Measurements from ENCODE around the gene RHOH.
"Not testable (repeated sequence)": the region's sequence is repeated elsewhere in the genome, so short reads cannot be mapped to it uniquely, and the experiment has no call there.

Gene RHOH, protein sequence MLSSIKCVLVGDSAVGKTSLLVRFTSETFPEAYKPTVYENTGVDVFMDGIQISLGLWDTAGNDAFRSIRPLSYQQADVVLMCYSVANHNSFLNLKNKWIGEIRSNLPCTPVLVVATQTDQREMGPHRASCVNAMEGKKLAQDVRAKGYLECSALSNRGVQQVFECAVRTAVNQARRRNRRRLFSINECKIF

DNA sequence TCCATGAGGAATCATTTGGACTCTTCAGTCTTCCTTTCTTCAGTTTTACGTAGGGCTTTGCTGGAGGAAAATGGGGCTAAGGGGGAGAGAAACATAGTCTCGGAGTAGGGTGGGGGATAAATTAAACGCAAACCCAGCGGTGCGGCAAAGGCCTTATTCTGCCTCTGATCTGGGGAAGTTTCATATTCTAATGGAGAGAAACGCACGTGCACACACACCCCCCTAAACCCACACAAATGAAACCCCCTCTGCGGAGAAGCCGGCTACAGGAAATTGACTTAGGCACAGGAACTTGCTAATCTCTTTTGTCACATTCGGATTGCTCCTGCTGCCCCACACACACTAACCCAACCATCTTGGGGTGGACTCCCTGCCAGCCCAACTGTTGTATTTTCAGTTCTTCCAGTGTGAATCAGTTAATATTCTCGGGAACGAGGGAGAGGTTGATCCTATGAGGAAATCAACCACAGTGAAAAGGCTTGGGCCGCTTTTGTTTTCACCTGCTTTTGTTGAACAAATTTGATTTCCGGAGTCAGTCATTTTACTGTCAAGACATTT, at the start of gene RHOH:
Gene RHOH, plus strand, starts transcription at position 308 of the 558 bp plus-strand sequence. CDS start 46,356 bp downstream, outside the sequence.
- DNase-seq: no peak

DNA sequence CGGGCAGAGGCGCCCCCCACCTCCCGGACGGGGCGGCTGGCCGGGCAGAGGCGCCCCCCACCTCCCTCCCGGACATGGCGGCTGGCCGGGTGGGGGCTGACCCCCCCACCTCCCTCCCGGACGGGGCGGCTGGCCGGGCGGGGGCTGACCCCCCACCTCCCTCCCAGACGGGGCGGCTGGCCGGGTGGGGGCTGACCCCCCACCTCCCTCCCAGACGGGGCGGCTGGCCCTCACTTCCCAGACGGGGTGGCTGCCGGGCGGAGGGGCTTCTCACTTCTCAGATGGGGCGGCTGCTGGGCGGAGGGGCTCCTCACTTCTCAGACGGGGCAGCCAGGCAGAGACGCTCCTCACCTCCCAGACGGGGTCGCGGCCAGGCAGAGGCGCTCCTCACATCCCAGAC, 49.3 kb upstream of the RHOH start:
- not testable (repeated sequence) for DNase-seq

DNA sequence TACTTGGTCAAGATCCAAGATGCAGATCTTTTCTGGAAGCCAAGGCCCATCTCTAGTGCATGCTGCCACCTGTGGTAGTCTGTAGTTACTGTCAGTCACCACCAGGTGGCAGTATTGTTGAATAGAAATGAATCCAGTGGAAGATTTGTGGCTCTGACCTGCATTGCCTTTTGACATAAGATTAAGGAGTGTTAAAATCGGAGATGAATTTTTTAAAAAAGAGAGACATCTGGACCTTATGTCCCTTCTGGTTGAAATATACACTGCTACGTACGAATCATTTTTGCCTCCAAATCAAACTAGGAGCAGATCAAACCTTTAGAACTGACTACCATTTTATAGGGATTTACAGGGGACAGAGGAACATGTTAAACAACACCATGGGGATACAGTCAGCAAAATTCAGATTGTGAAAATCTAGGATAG, 46.9 kb upstream of the RHOH start:
- DNase-seq: peak; percentile 63

DNA sequence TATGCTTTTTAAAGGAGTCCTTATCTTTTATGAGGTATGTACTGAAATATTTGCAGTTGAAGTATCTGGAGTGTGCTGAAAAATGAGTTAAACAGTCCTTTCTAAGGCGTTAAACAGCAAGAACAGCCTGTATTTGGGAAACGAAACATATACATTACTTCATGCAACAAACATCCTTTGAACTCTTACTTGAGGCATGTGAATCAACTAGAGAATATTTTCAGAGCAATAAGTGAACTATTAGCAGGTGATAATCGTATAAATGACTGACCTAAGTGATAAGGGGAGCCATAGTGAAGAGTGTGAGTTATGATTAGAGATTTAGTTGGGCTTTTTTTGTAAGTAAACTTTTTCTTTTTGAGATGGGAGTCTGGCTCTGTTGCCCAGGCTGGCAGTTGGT, 45.9 kb upstream of the RHOH start:
- no peak for DNase-seq

DNA sequence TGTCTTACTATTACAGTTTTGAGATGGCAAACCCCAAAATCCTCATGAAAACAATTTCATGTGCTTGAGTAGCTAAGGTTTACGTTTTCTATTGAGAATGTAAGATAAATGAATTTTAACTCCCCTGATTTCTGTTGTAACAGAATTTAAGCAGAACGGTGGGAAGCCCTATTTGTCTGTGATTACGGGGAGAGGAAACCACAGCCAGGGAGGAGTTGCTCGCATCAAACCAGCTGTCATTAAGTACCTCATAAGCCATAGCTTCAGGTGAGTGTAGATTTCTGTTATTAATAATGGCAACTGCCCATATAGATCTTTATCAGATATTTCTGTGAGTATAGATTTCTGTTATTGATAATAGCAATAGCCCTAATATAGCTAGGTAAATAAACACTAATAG, 44.2 kb upstream of the RHOH start:
- DNase-seq: no peak

DNA sequence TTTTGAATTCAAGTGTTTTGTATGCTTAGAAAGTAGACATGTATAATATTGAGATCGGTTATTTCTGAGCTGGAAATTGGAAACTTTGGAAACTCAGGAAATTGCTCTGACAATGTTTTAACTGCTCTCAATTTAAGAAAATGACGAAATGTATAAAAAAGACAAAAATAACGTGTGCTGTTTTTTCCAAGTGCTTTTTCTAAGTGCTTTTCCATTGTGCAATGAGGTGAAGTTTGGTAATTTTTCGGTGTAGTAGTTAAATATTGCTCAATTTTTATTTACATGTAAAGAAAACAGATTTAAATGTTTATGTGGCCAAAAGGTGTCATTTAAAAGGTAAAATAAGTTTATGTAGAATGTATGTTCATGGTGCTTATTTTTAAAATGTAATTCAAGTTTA, 39.4 kb upstream of the RHOH start:
- DNase-seq: no peak

DNA sequence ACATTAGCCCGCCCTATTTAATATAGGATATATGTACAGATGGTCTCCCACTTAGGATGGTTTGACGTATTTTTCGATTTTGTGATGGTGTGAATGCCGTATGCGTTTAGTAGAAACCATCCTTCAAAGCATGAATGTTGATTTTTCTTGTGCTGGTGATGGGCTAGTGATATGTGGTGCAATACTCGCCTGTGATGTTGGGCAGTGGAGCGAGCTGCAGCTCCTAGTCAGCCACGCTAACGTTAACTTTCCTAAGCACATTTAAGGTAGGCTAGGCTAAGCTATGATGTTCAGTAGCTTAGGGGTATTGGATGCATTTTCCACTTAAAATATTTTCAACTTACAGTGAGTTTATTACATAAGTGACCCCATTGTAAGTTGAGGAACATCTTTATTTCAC, 36.6 kb upstream of the RHOH start:
- no peak for DNase-seq

DNA sequence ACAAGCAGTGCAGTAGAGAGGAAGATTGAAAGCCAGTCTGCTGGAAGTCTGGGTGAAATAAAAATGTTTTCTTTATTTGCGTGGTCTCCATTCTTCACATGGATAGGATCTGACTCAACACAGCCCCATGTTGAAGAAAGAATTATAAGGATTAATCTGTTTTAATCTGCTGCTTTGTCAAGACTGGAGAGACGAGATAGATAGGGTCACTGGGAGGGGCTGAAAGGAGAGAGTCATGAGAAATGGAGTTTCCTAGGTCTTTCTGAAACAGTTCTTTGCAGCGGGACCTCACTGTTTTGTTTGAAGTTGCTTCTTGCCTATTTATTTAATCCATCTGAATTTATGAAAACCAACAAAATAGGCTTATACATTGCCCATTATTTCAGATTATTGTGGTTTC, 32.4 kb upstream of the RHOH start:
- no peak for DNase-seq

DNA sequence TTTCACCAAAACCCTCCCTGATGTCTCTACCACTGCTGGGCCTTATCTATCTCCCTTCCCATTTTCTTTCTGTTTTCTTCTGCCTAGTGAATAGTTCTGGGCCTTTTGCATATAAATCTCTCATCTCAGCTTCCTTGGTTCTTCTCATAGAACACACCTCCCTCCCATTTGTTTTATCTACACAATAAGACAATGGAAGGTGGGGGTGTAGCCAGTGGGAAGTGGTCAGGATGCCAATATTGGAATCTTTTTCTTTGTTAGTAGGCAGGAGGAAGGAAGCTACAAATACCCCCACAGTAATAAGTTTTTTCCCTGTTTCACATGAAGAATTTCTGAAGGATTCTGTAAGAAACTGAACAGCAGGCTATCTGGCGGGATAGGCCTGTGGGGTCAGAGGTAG, 30.9 kb upstream of the RHOH start:
- DNase-seq: no peak

DNA sequence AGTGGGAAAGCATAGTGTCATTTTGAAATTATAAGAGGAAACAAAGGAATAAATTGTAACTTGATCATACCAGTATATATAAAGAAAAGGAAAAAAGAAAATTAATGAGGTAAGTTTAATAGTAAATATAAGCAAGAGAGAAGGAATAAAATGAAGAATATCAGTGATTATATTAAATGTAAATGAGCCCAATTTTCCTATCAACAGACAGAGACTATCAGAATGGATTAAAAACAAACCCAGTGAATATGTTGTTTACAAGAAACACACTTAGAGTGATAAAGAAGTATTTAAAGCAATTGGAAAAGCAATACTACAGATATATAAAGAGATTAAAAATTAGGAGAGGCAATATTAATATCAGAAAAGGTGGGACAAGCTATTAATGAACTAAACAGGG, 28.8 kb upstream of the RHOH start:
- DNase-seq: no peak

DNA sequence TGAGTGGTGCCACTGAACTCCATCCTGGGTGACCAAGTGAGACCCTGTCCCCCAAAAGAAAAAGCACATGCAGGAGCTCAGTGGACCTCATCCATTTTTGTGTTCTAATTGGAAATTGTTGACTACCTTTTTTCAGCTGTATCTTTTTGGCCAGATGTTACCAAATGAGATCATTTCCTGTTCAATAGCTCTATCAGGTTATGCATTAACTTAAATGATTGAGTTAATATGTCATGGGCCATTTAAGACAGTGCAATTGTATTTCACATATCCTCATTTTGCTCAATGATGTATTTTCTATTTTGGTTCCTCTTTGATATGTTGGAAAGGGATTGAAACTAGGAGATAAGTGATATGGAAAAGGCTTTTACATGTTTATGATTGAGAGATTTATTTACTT, 26.2 kb upstream of the RHOH start:
- DNase-seq: no peak

DNA sequence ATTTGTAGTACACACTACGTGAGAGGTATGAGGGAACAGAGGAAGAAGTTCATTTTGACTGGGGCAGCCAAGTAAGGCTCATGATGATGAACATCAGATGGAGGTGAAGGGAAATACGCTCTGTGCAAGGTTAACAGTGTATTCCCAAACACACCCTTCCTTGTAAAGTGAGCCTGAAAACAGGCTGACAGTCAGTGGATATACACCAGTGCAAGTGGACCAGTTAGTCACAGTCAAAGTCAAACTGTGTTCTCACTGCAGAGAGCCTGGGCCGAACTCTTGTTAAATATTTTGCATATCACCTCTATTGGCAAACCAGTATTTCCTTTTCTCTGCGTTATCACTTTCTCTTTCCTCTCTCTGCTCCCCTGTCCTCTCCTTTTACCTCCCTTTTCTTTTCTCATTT, 23.4 kb upstream of the RHOH start:
- DNase-seq: no peak

DNA sequence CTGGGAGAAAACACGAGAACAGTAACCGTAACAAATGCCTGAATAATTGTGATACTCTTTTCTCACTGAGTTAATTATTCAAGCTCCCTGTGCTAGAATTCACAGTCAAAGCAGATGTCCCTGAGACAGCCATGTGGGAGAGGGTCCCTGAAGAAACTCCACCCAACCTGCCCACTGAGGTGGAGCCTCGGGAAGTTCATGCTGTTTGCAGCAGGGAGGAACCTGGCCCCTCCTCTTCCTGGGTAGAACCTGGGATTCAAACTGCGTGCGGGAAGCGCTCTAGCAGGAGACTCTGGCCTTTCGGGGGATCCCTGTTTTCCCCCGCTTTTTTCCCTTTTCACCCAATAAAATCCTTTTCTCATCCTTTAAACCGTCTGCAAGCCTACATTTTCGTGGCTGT, 20.2 kb upstream of the RHOH start:
- no peak for DNase-seq

DNA sequence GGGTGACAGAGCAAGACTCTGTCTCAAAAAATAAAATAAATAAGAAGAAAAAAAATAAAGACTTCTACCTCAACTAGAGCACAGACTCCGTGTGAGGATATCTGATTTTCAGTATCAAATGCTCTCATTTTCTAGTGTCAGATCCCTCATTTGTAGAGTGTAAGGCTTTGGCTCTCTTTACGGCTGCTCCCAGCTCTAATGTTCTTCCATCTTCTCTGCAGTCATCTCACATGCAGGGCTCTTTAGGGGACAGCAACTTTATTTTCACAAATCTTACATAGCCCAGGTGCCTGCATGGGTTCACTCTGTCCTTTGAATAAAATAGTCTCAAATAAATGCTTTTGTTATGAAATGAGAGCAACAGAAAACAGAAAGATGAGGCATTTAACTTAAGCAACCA, 19.2 kb upstream of the RHOH start:
- DNase-seq: no peak

DNA sequence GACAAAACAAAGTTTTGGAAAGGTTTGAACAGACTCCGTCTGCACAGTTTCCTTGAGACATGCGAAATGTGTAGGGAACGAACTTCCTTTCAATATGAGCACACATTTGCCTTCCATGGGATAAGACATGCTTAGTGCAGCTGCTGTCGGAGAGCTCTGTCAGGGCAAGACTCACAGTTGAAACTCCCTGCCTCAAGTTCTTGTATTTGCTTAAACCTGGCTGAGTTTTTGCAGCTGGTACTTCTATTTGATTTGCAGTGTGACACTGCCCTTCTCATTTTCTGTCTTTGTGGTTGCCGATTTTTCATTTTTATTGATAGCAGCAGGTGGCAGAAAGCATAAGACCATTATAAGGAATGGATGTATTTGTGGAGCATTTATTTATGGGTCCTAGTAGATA, 18.2 kb upstream of the RHOH start:
- no peak for DNase-seq

DNA sequence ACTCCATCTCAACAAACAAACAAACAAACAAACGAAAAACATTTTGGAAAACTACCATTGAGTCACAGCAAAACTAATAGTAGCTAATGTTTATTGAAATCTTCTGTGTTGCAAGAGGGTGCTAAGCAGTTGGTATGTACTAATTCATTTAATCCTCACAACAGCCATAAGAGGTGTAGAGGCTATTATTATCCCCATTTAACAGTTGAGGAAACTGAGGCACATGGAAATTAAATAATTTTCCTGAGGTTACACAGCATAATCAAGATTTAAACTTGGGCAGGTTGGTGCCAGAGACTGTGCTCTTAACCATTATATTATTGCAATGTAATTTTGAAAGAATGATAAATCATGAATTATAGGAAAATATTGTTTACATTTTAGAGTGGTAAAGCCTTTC, 17.5 kb upstream of the RHOH start:
- DNase-seq: no peak

DNA sequence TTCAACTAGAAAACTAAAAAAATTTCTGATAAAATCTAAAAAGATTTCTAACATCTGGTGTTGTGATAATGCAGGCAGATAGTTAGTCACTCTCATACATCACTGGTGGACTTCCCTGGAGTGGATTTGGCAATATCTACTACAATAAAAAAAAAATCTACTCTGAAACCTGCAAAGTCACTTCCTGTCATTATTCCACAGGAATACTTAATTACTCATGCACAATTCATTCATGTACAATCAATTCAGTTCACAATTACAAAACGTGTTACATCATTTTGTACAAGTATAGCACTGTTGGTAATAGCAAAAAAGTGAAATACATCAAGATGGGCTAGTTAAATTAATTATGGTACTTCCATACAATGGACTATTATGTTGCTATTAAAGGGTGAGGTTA, 16.5 kb upstream of the RHOH start:
- DNase-seq: no peak

DNA sequence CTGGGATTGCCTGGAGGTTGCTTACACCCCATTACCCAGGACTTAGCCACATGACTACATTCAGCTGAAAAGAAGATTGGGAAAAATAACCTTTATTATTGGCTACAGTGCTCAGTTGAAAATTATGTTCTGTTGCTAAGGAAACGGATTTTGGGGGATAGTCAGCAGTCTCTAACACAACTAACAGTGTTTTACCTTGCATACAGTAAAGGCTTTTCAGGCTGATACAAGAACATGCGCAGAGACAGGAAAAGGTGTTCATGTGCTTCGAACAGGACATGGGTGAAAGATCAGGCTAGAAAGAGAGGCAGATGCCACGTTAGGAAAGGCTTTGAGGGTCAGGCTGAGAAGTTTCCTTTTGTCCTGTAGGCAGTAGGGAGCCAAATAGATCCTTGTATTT, 14.8 kb upstream of the RHOH start:
- no peak for DNase-seq

DNA sequence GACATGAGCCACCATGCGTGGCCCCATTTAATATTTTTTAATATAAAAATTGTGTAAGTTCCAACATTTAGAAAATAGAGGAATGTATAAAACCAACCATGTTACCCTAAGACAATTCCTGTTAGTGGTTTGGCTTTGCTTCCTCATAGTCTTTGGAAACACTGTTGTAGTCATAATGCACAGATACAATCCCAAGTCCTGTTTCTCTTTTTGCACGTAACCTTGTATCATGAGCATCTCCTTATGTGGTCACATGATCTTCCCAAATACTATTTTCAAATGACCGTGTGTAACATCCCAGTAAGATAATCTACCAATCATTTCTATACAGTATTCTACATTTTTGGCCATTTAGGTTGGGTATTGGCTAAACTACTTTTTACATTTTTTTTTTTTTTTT, 13.9 kb upstream of the RHOH start:
- DNase-seq: no peak

DNA sequence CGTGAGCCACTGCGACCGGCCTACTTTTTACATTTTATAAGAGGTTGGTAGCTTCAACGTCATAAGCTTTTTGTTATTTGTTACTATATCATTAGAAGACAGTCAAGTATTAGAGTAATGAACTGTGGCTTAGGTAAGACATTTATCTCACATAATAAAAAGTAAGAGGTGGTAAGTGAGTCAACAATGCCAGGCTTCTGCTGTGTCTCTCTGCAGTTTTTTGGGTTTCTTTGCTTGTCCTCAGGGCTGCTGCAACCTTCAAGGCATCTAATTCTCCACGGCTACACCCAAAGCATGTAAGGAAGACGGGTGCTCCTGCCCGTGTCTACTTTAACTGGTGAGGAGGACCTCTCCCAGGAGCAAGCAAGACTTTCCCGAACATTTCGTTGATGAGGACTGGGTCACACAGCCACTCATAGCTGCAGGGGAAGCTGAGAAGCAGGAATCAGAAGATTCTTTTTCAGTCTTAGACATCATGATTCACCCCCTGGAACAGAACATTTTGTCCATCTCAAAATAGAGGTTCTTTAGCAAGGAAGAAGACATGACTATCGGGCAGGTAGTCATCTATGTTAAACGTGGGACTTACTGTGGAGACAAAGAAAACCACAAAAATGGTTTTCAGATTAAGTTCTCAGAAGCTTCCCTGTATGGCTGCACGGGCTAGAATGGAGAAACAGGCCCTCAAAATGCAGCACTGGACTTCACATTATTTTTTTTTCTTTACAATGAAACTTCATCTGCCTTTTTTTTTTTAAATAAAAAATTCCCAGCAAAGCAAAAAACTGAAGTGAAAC, 13.0 kb upstream of the RHOH start:
- no peak for DNase-seq

DNA sequence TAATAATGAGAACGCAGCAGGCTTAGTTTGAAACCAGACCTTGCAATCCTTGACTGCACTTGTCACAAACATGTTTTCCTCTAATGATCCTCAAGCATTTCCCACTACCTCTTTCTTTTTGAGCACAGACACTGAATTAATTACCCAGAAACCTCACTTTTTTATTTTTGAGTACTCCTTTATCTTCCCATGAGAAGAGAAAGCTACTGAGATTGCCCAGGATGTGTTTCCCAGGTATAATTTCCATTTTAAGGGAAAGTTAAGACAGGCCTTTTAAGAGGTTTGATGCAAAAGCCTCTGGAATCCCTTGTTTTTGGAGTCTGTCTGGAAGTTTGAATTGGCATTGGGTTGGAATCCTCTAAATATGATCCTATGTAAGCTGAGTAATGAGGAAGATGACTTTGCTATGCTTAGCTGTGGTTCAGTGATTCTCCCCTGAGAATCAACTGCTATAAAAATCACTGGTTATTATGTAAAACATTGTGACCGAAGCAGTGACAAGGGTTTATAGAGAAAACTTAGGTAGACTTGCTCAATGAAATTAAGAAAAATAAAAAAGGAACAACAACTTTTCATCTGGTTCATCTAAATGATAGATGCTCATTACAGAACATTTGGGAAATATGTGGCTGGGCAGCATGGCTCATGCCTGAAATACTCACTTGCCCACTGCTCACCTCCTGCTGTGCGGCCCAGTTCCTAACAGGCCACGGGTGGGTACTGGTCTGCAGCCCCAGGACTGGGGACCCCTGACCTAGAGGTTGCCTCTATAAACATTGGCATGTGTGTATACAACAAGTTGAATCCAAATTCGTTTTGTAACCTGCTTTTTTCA, 10.8 kb upstream of the RHOH start:
- DNase-seq: no peak

DNA sequence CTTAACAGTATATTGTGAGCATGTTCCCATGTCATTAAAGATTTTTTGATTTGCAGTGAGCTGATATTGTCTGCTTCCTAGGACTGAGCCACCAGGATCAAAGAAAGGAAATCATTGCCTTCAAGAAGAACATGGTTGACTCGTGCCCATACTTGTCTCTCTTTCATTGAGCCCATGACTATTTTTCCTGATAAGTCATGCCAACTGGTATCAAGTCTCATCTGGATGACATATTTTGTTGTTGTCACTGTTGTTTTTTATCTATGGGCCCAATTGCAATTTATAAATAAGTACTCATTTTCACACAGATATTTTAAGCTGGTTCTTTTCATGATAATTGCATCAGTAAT, 10.2 kb upstream of the RHOH start:
- no peak for DNase-seq

DNA sequence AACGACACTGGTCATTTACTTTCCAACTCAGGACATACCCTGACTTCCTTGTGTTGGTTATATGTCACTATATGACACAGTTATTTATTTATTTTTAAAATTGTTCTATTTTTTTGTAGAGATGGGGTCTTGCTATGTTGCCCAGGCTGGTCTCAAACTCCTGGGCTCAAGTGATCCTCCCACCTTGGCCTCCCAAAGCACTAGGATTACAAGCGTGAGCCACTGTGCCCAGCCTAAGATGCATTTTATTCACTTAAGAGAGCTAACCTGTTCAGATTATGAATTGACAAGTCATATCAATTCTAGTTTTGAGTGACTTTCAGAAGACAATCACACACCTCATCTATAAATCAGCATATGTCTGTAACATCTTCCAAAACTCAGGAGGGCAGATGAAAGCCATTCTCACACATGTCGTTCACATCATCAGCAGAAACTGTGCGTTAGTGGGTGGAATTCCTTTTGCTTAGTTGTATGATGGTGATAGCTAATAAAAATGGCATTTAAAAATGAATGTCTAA, 9.4 kb upstream of the RHOH start:
- DNase-seq: no peak

DNA sequence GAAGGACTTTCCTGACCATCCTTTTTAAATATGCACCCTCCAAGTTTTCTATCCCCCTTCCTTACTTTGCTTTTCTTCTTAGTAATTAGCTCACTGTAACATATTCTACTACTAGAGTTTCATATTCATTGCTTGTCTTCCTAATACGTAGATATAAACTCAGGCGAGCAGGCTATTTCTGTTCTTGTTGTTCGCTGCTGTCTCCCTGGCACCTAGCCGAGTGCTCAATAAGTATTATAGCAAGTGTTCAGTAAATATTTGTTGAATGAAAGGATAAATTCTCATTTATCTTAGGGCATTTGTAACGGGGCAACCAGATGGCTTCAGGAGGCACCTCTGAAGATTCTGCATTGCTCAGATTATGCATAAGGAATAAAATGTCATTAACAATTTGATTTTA, 6.8 kb upstream of the RHOH start:
- no peak for DNase-seq
